Peyer's patch (tissue), 4 donors: ENCODE results near the gene ADAMTS15. TPM values are rescaled to one million over a fixed set of nuclear protein-coding genes. Genes with fewer than 3 reads are reported as not detected.

Source experiments
- DNase-seq, 3 donors: peaks; one replicate each; pipeline ENCODE4 v3.0.0-alpha.2; 2017 to 2019
- H3K27ac ChIP-seq, 4 donors: fragments of 200-600 bp; sonication (generic); one replicate each; pipeline ENCODE4 v1.5.1; 2016 to 2019
- H3K27me3 ChIP-seq, 2 donors: fragments of 200-600 bp; sonication (generic); one replicate each; pipeline ENCODE4 v1.5.1; 2019
- H3K36me3 ChIP-seq, 3 donors: fragments of 200-600 bp; sonication (generic); one replicate each; pipeline ENCODE4 v1.5.1; 2016 to 2019
- H3K4me1 ChIP-seq, 4 donors: fragments of 200-600 bp; sonication (generic); one replicate each; pipeline ENCODE4 v1.5.1; 2016 to 2019
- H3K4me3 ChIP-seq, 4 donors: fragments of 200-600 bp; sonication (generic); 1 replicate in 3 of 4; 2 replicates in 1 of 4; pipeline ENCODE4 v1.5.1; 2016 to 2019; ENCODE audit warnings: mild to moderate bottlenecking in 1 of 4
- H3K9me3 ChIP-seq, 4 donors: fragments of 200-600 bp; sonication (generic); one replicate each; pipeline ENCODE4 v1.5.1; 2016 to 2019; ENCODE audit warnings: mild to moderate bottlenecking in 1 of 4
- CTCF ChIP-seq, 6 experiments: fragments of 450-650 bp in 4 of 6; fragments of 200-600 bp in 2 of 6; sonication (generic) in 1 of 6; IDR thresholded peaks; one replicate each; pipeline ENCODE4 v1.5.1; 2017 to 2019; ENCODE audit warnings: antibody characterized with exemption in 6 of 6, mild to moderate bottlenecking in 3 of 6, moderate library complexity in 1 of 6
- POLR2A ChIP-seq, 2 donors: fragments of 450-650 bp; IDR thresholded peaks; one replicate each; pipeline ENCODE4 v1.5.1; 2017; ENCODE audit warnings: antibody characterized with exemption in 2 of 2, mild to moderate bottlenecking in 2 of 2, moderate library complexity in 2 of 2
- total RNA-seq, 4 donors: library from RNA; depleted of rRNA; stranded (reverse); fragments of >200 nt; gene quantifications; one replicate each; pipeline ENCODE4 v1.1.0, GENCODE V29; 2016

Gene ADAMTS15
- total RNA-seq, 4 donors from 2014 or later, result 0.53 to 5.8 (median 2.6) TPM

- H3K36me3 ChIP-seq, result no peaks in the 10 kb centered on the region
- peak overlapping the region; percentile 53 to 86 (median 72) for H3K27ac ChIP-seq
- H3K9me3 ChIP-seq, result no peaks in the 10 kb centered on the region
- peak; percentile 32 to 93 (median 85) for DNase-seq
- no peak for TF ChIP-seq POLR2A (IDR thresholded peaks at IDR 0.05)
- TF ChIP-seq CTCF (IDR thresholded peaks at IDR 0.05), result no peak
- H3K4me3 ChIP-seq, result no peak overlapping the region
- H3K4me1 ChIP-seq, result peaks cover 0 to 9% (median 0%) of the 10 kb centered on the region in 4 donors
- no peaks in the 10 kb centered on the region for H3K27me3 ChIP-seq
These were observed 74.0 kb downstream of the ADAMTS15 start for GRCh38 chr11:130522284-130522961.

GRCh38 chr11:130523166-130523565 lies 74.7 kb downstream of the ADAMTS15 start:
- Histone ChIP-seq H3K4me3 (no peak overlapping the region), H3K27ac (peak overlapping the region; percentile 11 to 86 (median 59))
- no peak for DNase-seq

GRCh38 chr11:130523609-130524008 lies 75.2 kb downstream of the ADAMTS15 start:
- TF ChIP-seq POLR2A (IDR thresholded peaks at IDR 0.05) (no peak), CTCF (IDR thresholded peaks at IDR 0.05) (no peak)
- peaks cover 0 to 9% (median 0%) of the 10 kb centered on the region in 4 donors for H3K4me1 ChIP-seq
- no peaks in the 10 kb centered on the region for H3K27me3 ChIP-seq
- no peaks in the 10 kb centered on the region for H3K36me3 ChIP-seq
- H3K9me3 ChIP-seq, result no peaks in the 10 kb centered on the region
- H3K4me3 ChIP-seq, result no peak overlapping the region
- DNase-seq, result no peak
- peak overlapping the region; percentile 11 to 86 (median 59) for H3K27ac ChIP-seq

More at GRCh38 chr11:130523166-130523565, 74.7 kb downstream of the ADAMTS15 start:
- no peaks in the 10 kb centered on the region for H3K27me3 ChIP-seq
- no peaks in the 10 kb centered on the region for H3K36me3 ChIP-seq
- H3K4me1 ChIP-seq, result peaks cover 0 to 9% (median 0%) of the 10 kb centered on the region in 4 donors
- no peak for TF ChIP-seq POLR2A (IDR thresholded peaks at IDR 0.05)
- TF ChIP-seq CTCF (IDR thresholded peaks at IDR 0.05), result no peak
- H3K9me3 ChIP-seq, result no peaks in the 10 kb centered on the region

- no peaks in the 10 kb centered on the region for H3K27me3 ChIP-seq
- no peaks in the 10 kb centered on the region for H3K36me3 ChIP-seq
- H3K9me3 ChIP-seq, result no peaks in the 10 kb centered on the region
- H3K27ac ChIP-seq, result no peak overlapping the region
- TF ChIP-seq CTCF (IDR thresholded peaks at IDR 0.05) (no peak), POLR2A (IDR thresholded peaks at IDR 0.05) (no peak)
- no peak overlapping the region for H3K4me3 ChIP-seq
- H3K4me1 ChIP-seq, result peaks cover 0 to 9% (median 0%) of the 10 kb centered on the region in 4 donors
- no peak for DNase-seq
These were observed 75.8 kb downstream of the ADAMTS15 start for GRCh38 chr11:130524132-130524790.

GRCh38 chr11:130525307-130525706 lies 76.9 kb downstream of the ADAMTS15 start:
- Histone ChIP-seq H3K4me1 (peaks cover 0 to 9% (median 0%) of the 10 kb centered on the region in 4 donors), H3K27me3 (no peaks in the 10 kb centered on the region), H3K27ac (no peak overlapping the region), H3K4me3 (no peak overlapping the region), H3K9me3 (no peaks in the 10 kb centered on the region), H3K36me3 (no peaks in the 10 kb centered on the region)
- no peak for DNase-seq
- TF ChIP-seq CTCF (IDR thresholded peaks at IDR 0.05), result no peak
- TF ChIP-seq POLR2A (IDR thresholded peaks at IDR 0.05), result no peak

Other genes with a start within 250 kb of the ADAMTS15 start
- gene ZBTB44, start 133.7 kb upstream of the ADAMTS15 start, total RNA-seq, result 100 to 1,000 TPM in 1 of 4 donors, 10 to 100 TPM in 3; 39.2 to 113 (median 45.8) TPM
- gene ADAMTS8, start 20.0 kb upstream of the ADAMTS15 start, total RNA-seq, result 1 to 10 TPM in 1 of 4 donors, under 1 TPM in 1, not detected in 2; 0.85 to 1.7 TPM